ENCODE measurements around the gene MACROD2.

DNA sequence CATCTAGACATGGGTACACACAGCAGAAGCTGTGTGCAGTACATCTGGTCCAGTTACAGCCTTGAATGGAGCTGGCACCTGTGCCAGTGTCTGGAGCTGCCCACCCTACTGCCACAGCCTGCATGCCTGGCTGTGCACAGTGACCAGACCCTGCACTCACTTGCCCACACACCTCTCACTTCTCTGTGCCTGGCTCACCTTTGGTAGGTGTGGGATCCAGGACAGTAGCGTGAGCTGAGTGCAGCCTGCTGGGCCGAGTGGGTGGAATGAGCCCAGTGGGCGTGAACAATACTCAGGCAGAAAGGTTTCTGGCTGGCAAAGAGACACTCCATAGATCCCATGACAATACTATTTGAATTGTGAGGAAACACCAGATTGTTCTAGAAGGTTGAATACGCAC, 1181.6 kb downstream of the MACROD2 start:
- TF ChIP-seq, protein P1, sequence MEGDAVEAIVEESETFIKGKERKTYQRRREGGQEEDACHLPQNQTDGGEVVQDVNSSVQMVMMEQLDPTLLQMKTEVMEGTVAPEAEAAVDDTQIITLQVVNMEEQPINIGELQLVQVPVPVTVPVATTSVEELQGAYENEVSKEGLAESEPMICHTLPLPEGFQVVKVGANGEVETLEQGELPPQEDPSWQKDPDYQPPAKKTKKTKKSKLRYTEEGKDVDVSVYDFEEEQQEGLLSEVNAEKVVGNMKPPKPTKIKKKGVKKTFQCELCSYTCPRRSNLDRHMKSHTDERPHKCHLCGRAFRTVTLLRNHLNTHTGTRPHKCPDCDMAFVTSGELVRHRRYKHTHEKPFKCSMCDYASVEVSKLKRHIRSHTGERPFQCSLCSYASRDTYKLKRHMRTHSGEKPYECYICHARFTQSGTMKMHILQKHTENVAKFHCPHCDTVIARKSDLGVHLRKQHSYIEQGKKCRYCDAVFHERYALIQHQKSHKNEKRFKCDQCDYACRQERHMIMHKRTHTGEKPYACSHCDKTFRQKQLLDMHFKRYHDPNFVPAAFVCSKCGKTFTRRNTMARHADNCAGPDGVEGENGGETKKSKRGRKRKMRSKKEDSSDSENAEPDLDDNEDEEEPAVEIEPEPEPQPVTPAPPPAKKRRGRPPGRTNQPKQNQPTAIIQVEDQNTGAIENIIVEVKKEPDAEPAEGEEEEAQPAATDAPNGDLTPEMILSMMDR (IDR thresholded peaks at IDR 0.05): no peak
- TF ChIP-seq POLR2AphosphoS5 (IDR thresholded peaks at IDR 0.05): no peak
